Measurements from ENCODE around the gene RB1.

DNA sequence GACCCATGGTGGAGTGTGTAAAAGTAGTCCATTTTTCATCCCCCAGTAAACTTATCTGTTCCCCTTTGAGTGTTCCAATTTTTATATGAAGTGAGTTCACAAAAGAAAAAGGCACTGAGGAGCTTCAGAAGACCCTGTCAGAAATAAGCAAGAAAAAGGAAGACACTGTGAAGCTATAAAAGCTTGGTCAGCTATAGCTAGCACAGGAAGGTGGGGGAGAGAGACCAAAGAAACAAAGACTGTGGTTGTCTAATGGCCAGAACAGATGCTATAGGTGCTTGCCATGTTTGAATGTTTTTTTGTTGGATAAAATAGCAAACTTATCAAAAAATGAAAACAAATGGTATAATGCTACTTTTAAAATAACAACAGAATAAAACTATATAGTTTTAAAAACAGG, 182.8 kb downstream of the RB1 start:
- TF ChIP-seq, protein P1, sequence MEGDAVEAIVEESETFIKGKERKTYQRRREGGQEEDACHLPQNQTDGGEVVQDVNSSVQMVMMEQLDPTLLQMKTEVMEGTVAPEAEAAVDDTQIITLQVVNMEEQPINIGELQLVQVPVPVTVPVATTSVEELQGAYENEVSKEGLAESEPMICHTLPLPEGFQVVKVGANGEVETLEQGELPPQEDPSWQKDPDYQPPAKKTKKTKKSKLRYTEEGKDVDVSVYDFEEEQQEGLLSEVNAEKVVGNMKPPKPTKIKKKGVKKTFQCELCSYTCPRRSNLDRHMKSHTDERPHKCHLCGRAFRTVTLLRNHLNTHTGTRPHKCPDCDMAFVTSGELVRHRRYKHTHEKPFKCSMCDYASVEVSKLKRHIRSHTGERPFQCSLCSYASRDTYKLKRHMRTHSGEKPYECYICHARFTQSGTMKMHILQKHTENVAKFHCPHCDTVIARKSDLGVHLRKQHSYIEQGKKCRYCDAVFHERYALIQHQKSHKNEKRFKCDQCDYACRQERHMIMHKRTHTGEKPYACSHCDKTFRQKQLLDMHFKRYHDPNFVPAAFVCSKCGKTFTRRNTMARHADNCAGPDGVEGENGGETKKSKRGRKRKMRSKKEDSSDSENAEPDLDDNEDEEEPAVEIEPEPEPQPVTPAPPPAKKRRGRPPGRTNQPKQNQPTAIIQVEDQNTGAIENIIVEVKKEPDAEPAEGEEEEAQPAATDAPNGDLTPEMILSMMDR (IDR thresholded peaks at IDR 0.05), result no peak
- TF ChIP-seq POLR2A (IDR thresholded peaks at IDR 0.05), result no peak
